Embryonic facial prominence (tissue), 1 donor: ENCODE results near the gene MRGPRF.

Experiments
- DNase-seq: peaks from one replicate; pipeline ENCODE4 v3.0.0-alpha.2; 2016; ENCODE audit errors: extremely low spot score

Gene MRGPRF

DNA sequence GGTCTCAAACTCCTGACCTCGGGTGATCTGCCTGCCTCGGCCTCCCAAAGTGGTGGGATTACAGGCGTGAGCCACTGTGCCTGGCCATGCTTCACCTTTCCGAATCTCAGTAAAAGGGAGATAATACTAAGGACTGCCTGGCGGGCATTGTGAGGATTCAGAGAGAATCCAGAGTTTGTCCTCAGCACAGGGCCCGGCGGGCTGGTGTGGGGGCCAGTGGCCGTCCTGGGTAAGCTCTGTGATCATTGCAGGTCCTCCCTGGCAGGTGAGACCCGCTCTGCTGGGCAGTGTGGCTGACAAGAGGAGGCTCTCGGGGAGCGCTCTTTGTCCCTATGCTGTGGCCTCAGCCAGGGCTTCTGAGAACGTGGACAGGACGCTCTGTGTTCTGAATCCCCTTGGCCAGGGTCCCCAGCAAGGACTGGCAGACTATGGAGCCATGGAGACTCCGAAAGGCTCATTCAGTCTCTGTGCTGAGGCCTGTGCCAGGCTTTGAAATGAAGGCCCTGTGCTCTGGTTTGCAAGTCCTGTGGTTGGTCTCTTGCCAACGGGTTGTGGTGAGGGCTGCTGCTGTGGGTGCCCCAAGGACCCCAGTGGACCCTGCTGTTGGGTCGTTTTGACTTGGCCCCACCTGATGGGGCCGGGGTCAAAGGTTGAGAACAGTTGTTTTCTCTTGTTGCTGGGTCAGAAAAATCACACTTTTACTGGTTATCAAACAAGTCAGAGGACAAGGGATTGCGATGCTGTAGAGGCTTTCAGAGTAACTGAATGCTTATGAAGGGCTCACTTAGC, 37.7 kb upstream of the MRGPRF start:
- no peak for DNase-seq

DNA sequence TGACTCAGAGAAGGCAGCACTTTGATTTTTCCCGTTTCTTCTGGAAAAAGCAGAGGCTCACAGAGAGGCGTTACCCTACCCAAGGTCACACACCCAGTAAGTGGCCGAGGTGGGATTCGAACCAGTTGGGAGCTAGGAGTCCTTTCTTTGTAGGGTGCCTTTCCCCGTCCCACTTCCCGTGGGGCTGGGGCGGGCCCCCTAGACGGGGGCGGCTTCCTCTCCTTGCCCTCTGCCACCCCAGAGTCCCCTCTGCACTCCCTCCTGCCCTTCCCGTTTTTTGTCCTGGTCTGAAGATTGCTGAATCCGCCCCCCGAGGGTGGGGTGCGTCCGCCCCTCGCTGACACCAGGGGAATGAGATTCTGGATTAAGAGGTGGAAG, 36.4 kb upstream of the MRGPRF start:
- DNase-seq: no peak

DNA sequence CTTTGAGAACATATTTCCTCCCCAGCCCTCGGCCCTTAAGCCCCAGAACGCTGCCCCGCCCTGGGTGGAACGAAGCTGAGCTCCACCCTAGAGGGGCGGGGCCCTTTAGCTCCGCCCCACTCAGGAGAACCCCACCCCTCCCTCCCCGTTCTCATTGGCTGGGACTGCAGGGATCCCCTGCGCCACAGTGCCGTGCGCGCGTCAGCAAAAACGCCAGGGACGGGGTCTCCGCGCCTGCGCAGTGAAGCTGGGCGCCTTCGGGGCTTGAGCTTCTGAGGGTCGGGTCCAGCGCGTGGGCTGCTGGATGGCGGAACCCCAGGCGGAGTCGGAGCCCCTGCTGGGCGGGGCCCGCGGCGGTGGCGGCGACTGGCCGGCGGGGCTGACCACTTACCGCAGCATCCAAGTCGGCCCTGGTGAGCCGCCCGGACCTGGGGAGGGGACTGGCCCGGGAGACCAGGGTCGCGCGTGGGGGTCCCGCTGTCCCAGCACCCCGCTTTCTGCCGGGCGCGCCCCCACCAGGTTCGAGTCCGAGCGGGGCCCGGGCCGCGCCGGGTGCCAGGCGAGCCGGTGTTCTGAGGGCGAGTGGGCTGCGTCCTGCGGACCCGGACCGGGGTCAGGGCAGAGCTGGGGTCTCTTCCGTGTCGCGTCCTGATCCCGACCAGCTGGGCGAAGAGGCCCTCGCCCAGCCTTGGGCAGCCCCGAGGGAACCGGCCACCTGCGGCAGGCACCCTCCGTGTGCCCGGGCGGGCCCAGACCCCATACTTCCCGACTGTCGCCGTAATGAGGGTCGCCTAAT, 35.8 kb upstream of the MRGPRF start, which contains the start of gene TPCN2:
TPCN2 (plus strand) TSS at position 239 of the 796 bp plus-strand sequence; CDS start at position 305, 66 bp downstream.
- peak; percentile 87 for DNase-seq

DNA sequence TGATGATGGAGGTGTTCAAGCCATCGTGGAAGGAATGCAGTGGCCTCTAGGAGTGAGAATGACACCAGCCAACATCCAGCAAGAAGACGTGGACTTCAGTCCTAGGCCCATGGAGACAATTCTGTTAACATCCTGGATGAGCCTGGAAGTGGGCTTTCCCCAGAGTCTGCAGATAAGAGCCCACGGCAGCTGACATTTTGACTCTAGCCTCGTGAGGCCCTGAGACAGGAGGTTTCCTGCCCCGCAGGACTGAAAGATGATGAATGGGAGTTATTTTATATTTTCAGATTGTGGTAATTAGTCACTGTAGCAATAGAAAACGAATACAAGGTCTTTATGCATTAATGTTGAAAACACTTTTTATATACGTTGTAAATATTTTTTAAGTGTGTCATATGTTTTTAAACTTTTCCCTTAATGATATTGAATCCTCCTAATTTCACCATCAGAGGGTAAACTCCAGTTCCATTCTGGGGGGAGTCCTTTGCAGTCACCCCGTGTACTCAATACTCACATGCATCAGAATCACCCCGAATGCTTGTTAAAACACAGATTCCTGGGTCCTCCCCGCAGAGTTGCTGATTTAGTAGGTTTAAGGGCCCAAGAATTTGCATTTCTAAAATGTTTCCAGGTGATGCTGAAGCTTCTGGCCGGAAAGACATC, 35.1 kb upstream of the MRGPRF start:
- no peak for DNase-seq

DNA sequence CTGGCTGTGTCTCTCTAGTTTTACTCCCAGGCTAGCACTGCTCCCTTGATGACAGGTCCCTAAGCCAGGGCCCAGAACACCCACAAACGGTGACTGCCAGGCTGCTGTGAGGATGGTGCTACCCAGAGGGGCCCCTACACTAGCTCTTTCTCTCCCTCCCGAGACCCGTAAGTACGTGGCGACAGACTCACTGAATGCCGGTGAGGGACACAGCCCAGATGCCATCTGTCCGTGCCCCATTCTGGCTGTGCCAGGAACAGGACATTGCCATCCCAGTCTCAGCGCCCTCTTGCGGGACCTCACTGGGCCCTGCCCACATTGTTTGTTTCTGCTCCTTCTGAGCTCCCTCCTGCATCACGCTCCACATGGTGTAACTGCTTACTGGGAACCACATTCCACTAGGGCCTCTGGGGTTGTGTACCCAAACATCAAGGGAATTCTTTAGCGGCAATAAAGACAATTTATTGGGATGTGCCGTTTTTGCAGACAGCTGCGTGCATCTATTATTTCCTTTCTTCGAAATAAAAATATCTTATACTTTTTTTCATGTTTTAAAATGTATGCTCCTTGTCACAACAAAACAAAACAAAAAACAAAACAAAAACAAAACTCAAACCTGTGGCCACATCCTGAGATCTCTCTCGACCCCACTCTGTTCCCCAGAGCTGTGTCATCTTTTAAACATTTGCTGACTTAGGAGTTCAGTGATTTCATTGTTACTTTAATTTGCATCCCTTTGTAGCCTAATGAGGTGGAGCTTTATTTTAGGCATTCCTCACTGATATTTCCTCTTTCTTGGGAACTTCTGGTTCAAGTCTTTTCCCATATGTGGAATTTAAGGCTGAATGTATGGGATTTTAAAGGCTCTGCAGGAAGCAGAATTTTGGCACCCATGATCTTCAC, 31.3 kb upstream of the MRGPRF start:
- peak; percentile 24 for DNase-seq

DNA sequence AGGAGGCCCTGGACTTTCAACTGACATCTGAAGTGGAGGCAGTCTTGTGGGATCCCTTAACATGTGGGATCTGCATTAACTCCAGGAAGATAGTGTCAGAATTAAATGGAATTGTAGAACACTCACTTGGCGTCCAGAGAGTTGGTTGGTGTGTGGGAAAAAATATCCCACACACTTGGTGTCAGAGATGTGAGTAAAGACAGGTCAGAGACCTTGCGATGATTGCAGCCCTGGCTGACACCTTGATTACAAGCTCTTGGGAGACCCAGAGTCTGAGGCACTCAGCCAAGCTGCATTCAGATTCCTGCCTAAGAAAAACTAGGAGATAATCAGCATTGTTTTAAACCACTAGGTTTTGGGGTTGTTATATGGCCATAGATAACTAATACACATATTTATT, 28.5 kb upstream of the MRGPRF start:
- no peak for DNase-seq

DNA sequence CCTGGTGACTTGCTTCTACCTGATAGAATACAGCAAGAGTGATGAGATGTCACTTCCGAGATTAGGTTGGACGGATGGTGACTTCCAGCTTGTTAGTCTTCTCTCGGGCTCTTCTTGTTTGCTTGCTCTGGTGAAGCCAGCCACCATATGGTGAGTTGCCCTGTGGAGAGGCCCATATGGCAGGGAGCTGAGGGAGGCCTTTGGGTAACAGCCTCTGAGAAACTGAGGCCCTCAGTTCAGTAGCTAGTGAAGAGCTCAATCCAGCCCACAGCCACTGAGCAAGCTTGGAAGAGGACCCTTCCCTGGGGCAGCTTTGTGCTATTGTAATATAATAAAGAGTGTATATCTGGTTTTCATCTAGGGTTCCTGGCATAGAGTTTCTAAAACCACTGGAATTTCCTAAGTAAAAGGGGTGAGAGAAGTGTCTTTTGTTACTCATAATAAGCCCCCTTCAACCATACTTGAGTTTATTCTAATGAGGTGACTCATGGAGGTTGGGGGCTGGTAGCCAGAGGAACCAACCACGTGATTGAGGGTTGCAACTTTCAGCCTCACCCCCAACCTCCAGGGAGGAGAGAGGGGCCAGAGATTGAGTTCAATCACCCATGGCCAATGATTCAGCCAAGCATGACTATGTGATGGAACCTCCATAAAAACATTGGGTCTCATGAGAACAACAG, 27.7 kb upstream of the MRGPRF start:
- no peak for DNase-seq

DNA sequence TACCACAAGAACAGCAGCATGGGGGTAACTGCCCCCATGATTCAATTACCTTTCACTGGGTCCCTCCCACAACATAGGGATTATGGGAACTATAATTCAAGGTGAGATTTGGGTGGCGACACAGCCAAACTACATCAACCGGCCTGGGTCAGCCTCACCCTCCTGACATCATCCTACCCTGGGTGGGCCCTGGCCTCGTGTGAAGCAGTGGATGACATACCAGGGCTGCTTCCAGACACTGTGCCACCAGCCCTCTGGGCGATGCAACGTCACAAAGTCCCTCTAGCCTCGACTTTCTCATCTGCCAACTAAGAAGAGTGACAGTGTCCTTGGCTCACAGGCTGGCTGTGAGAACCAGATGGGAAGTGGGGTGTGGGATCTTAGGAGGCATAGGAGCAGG, 27.0 kb upstream of the MRGPRF start:
- DNase-seq: no peak

DNA sequence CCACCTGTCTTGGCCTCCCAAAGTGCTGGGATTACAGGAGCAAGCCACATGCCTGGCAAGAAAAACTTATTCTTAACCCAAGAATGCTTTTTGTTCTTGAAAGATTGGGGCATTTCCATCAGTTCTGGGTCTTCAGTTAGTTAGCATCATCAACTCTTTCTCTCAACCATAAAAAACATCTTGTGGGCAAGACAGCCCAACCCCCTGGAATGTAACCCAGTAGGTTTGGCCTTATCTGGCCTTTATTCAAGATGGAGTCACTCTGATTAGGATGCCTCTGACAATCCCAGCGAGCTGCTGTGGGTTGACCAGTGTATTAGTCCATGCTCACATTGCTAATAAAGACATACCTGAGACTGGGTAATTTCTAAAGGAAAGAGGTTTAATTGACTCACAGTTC, 26.5 kb upstream of the MRGPRF start:
- DNase-seq: no peak

DNA sequence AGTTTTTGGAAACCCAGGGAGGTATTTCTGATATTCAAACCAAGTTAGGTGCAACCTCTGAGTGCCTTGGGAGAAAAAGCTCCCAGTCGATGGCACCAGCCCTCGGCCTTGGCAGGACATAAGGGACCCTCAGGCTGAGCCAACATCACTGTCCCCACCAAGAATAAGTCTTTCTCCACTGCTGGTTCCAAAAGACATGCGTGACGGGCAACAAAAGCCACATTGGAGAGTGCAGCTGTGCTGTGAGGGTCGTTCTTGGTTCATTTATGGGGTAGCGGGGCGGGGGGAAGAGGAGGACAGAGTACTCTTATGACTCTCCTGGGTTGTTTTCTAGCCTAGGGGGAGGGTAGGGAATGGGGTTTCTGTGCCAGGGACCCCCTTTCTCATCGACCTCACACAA, 24.5 kb upstream of the MRGPRF start:
- no peak for DNase-seq

DNA sequence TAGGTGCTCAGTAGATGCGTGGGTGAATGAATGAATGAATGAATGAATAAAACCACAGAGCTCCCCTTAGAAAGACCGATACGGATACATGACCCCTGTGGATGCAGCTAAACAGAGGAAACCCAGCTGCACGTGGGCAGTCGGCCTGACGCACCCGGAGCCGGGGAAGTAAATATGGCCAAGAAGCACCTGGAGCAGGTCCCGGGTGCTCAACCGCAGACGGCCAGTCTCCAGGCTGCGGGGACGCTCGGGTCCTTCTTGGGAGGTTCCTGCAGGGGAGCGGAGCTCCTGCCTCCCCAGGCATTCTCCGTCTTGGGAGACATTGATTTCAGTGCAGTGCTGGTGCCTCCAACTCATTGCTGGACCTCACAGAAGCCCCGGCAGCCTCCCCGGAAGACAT, 24.0 kb upstream of the MRGPRF start:
- no peak for DNase-seq

DNA sequence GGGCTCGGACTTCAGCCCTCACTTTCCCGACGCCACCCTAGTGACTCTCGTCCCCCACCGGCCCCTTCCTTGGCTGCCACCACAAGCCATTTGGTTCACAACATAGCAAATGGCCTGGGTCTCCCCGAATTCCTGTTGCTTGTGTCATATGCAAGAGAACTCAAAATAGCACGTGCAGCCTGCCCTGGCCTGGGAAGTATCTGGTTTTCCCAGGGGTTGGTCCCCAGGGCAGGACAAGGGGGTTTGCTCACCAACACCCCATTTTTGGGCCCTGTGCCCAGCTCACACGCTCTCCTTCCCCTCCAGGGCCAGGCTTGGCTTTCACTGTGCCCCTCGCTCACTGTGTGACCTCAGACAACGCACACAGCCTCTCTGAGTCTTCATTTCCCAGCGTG, 22.9 kb upstream of the MRGPRF start:
- no peak for DNase-seq

DNA sequence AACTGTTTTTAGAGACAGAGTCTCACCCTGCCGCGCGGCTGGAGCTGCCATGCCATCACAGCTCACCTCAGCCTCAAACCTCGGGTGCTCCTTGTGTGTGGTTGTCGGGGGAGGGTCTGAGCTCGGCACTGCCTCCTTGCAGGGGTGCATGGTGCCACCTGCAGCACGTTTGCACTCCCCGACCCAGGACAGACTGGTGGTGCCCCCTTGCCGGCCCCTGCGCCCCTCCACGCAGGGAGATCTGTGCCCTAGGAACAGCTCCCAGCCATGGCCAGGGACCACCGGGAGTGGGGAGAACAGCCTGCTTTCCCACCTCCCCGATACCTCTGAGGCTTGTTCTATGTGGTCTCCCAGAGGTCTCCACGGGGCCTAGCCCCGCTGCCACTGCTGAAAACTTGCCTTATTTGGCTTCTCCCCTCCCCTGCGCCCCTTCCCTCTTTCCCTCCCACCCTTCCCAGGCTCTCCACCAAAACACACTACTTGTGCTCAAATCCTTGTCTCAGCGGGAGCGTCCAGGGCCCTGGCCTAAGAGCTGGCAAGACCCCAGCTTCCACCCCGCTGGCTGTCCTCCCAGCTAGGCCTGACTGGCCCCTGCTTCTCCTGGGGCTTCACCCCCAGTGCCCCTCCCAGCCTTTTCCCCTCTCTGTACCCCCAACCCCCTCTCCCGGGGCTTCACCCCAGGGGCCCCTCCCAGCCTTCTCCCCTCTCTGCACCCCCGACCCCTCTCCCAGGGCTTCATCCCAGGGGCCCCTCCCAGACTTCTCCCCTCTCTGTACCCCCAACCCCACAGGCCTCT, 22.3 kb upstream of the MRGPRF start:
- no peak for DNase-seq

DNA sequence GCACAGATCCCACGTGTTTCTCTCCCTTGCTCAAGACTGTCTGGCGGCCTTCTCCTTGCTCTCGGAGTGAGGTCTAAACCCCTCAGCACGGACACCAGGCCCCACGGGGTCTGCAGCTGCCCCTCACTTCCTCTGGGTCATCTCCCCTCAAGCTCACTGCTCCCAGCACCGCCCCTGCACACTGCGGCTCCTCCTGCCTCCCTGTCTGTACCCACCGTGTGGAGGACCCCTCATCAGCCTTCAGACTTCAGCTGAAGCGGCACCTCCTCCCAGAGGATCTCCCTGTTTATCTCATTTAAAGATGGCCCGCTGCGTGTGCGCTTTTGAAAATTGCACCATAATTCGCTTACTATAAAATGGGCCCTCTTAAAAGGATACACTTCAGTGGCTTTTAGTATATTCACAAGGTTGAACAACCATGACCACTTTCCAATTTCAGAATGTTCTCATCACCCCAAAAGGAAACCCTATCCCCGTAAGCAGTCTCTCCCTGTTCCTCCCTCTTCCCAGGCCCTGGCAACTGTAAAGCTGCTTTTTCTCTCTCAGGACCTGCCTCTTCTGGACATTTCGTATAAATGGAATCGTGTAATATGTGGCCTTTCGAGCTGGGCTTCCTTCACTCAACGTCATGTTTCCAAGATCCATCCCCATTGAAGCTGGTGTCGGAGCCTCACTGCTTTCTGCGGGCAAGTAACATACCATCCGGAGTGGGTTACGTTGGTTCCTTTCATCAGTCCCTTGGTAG, 21.2 kb upstream of the MRGPRF start:
- no peak for DNase-seq

DNA sequence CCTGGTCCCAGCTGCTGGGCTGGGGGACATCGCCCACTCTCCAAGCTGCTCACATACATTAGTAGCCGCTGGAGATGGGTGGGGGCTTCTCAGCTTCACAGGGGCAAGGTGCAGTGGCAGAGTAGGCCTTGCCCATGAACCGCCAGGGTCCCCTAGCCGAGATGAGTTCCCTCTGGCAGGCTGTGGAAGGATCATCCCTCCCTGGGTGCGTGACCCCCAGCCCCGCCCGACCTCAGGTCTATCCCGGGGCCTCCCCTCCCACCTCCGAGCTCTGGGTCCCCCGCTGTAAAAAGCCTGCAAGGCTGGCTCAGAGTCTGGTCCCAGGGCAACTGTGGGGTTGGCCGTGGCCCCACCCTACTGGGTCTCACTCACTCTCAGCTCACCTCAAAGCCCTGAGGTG, 20.4 kb upstream of the MRGPRF start:
- DNase-seq: no peak

DNA sequence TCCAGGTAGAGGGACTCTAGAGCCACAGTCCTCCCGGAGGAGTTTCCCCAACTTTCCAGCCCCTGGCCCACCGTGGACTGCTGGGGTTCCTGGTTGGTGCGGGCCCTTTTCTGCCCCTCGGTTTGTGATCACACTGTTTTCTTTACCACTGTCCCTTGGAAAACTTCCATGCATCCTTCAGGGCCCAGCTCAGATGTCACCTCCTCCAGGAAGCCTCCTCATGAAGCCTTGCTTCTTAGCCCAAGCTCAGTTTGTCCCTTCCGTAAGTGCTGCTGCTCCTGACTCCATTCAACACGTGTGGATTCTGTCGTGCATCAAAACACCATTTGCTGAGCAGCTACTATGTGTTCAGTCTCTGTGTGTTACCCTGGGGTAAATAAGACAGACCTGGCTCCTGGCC, 19.8 kb upstream of the MRGPRF start:
- no peak for DNase-seq

DNA sequence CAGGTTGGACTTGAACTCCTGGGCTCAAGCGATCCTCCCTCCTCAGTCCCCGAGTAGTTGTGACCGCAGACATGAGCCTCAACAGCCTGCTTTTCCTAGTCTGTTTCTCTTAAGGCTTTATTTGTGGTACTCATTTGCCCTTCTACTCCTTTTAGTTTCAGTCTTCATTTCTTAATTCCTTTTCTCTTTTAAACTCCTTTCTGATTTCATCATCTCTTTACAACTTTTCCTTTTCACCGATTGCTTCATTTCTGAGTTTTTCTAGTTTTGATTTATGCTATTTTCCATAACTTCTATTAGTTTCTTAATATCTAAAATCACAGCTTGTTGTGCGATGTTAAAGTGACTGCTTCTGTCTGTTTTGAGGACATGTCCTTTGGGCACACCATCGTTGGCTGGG, 17.3 kb upstream of the MRGPRF start:
- no peak for DNase-seq

DNA sequence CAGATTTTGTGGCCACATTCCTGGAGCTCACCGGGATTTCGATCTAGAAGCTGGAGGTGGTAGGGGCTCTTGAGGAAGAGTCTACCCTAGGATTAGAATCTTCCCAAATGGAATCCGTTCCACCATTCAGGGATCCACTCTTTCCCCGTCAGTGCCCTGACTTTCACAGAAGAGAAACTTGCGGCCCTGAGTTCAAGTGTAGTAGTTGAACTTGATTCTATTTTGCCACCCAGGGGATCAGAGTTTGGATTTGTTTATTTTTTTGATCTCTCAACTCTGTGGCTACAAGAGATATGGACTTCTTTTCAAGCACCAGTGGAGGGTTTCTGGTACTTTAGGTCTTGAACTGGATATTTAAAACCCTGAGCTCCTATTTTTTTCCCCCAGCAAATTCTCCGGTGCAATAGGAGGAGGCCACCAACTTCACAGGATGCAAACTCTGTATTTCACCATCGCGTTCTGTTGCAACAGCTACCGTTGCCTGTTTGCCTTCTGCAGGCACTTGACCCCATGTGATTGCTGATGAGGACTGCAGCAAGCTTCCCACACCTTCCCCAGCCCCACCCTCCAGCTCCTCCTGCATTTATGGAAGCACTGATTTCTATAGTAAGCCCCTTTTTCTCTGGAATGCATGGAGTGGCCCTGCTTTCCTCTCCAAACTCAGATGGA, 14.8 kb upstream of the MRGPRF start:
- DNase-seq: no peak

DNA sequence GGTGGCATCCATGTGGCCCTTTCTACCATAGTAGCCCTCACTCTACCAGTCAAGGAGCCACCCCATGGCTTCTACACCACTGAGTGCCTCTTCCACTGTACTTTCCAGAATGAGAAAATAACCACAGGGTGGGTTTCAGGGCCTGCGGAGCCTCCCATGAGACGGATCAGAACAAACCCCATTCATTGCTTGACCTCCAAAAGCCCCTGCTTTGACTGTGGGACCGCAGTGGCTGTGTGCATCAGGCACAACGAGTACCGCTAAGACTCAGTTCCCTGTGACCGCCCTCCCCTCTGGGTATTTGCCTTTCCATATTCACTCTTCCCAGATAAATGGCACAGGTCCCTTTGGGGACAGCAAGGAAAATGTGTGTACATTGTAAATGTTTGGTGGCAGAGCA, 11.5 kb upstream of the MRGPRF start:
- no peak for DNase-seq
